Measurements from ENCODE around the gene GDF15.
A peak's percentile ranks its signal among the peaks of the same experiment; 100 is the strongest.

GDF15 gene

DNA sequence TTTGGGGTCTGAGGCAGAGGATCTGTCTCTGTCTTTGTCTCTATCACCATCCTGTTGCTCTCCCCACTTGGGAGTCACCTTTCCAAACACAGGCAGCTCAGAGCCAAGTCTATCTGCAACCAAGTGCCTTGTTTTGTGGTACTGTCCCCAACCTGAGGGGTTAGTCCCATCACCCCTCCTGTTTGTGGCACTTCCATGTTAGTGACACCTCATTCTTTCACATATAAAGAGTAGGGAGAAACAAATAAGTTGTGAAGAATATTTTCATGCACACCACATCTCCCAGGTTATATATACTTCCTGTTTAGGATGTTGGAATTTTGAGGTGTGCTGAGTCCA lies 3.7 kb downstream of the GDF15 start (continued):
- TF ChIP-seq ZNF692 (tag by site-specific recombination; IDR thresholded peaks at IDR 0.05) (no peak), ZNF184 (tag by site-specific recombination; IDR thresholded peaks at IDR 0.05) (no peak), YY2 (tag by site-specific recombination; IDR thresholded peaks at IDR 0.05) (no peak), BCL6B (tag by site-specific recombination; IDR thresholded peaks at IDR 0.05) (no peak), ZNF514 (tag by site-specific recombination; IDR thresholded peaks at IDR 0.05) (no peak), ZNF560 (tag by site-specific recombination; IDR thresholded peaks at IDR 0.05; ENCODE audit: borderline replicate concordance) (no peak)

- TF ChIP-seq ZFP3 (tag by site-specific recombination; IDR thresholded peaks at IDR 0.05; ENCODE audit: low read depth): peak; percentile 98
- no peak for TF ChIP-seq ZNF701 (tag by site-specific recombination; IDR thresholded peaks at IDR 0.05)
- peak; percentile 83 for TF ChIP-seq ZNF623 (tag by site-specific recombination; IDR thresholded peaks at IDR 0.05)
- H3K4me1 ChIP-seq (ENCODE audit: control insufficient read depth, insufficient read depth, low read length): no peaks in the 10 kb centered on the region
- H3K27ac ChIP-seq (ENCODE audit: extremely low read depth, low read depth, low read length): no peak overlapping the region
- H3K36me3 ChIP-seq (ENCODE audit: control insufficient read depth in 2 of 2, insufficient read depth in 1 of 2, low read length in 2 of 2): no peaks in the 10 kb centered on the region
- CTCF ChIA-PET: interaction anchor here (0.8 to 5.6 kb wide), 8 partner anchors 10 to 111 kb away, joined by 3 to 68 read pairs (median 8); partner anchors contain the start of gene LRRC25
- POLR2A ChIA-PET: interaction anchor here (1.1 to 1.2 kb wide), 2 partner anchors 9 to 109 kb away, joined by 3 read pairs; partner anchors contain the start of gene JUND
- no peak overlapping the region for H3K4me3 ChIP-seq (ENCODE audit: low read depth, low read length)
- no peaks in the 10 kb centered on the region for H3K9me3 ChIP-seq (ENCODE audit: control insufficient read depth, insufficient read depth, low read depth, low read length)
Observed at GRCh38 chr19:18390065-18390907, 4.3 kb downstream of the GDF15 start.

DNA sequence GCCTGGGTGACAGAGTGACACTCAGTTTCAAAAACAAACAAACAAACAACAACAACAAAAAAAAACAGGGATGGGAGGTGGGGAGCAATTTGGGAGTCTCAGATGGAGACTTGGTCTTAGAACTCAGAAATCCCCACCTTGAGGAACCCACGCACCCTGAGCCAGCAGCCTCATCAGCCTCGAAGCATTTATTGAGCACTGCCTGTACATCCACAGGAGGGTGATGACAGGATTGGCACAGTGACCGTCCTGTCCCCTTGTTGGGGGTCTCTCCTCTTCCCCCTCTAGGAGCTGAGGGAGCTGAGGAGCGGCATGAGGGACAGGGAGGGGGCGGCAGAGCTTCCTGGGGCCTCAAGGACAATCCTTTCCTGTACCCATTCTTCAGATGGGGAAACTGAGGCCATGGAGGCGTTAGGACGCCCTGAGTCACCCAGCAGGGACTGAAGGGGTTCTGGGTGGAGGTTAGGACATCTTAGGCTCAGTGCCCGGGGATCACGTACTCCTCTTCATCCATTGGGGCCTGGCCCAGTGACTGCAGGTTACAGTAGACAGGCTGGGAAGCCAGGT lies 5.6 kb downstream of the GDF15 start:
- 0 out of 2 replicates have a peak, but pooled peaks have one; percentile 13 for TF ChIP-seq ZNF10 (tag by site-specific recombination; IDR thresholded peaks at IDR 0.05)
- no peak for TF ChIP-seq ZNF645 (tag by site-specific recombination; IDR thresholded peaks at IDR 0.05)
- H3K4me1 ChIP-seq (ENCODE audit: control insufficient read depth, insufficient read depth, low read length): no peaks in the 10 kb centered on the region
- H3K27ac ChIP-seq (ENCODE audit: extremely low read depth, low read depth, low read length): no peak overlapping the region
- H3K36me3 ChIP-seq (ENCODE audit: control insufficient read depth in 2 of 2, insufficient read depth in 1 of 2, low read length in 2 of 2): no peaks in the 10 kb centered on the region
- CTCF ChIA-PET: interaction anchor here (0.6 to 4.8 kb wide), 9 partner anchors 10 to 334 kb away, joined by 3 to 46 read pairs (median 4); no protein-coding TSS in a partner anchor
- POLR2A ChIA-PET: interaction anchor here (1.1 to 1.2 kb wide), 2 partner anchors 11 to 110 kb away, joined by 3 read pairs; partner anchors contain the start of gene JUND
- no peaks in the 10 kb centered on the region for H3K9me3 ChIP-seq (ENCODE audit: control insufficient read depth, insufficient read depth, low read depth, low read length)
- H3K4me3 ChIP-seq (ENCODE audit: low read depth, low read length): no peak overlapping the region

DNA sequence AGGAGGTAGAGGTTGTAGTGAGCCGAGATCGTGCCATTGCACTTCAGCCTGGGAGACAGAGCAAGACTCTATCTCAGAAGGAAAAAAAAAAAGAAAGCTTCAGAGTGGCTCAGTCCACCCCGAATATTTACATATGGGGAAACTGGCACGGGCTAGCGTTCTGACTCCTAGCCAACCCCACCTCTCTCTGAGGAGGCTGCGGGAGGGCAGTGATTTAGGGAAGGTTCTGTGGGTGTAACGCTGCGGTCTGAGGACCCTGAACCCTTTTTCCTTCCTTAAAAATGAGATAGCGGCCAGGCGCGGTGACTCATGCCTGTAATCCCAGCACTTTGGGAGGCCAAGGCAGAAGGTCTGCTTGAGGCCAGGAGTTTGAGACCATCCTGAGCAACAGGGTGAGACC lies 6.5 kb downstream of the GDF15 start:
- ChIA-PET CTCF (interaction anchor here (0.6 to 1.3 kb wide), 7 partner anchors 9 to 44 kb away, joined by 3 to 6 read pairs (median 4); no protein-coding TSS in a partner anchor), POLR2A (no interaction called here)
- TF ChIP-seq ZNF530 (tag by site-specific recombination; IDR thresholded peaks at IDR 0.05; ENCODE audit: low read depth) (no peak), ZFHX2 (tag by site-specific recombination; conservative IDR thresholded peaks at IDR 0.05) (0 out of 2 replicates have a peak, but pooled peaks have one; percentile 4), ZNF311 (tag by site-specific recombination; IDR thresholded peaks at IDR 0.05; ENCODE audit: borderline replicate concordance) (no peak), ZNF140 (tag by site-specific recombination; IDR thresholded peaks at IDR 0.05) (no peak), BCL11A (tag by site-specific recombination; IDR thresholded peaks at IDR 0.05; ENCODE audit: low read depth) (no peak), PRDM2 (tag by site-specific recombination; IDR thresholded peaks at IDR 0.05; ENCODE audit: borderline replicate concordance) (no peak), ZNF664 (tag by site-specific recombination; IDR thresholded peaks at IDR 0.05) (0 out of 2 replicates have a peak, but pooled peaks have one; percentile 26)

More for the DNA sequence above, 6.5 kb downstream of the GDF15 start:
- no peak overlapping the region for H3K4me3 ChIP-seq (ENCODE audit: low read depth, low read length)
- H3K36me3 ChIP-seq (ENCODE audit: control insufficient read depth in 2 of 2, insufficient read depth in 1 of 2, low read length in 2 of 2): no peaks in the 10 kb centered on the region
- no peaks in the 10 kb centered on the region for H3K4me1 ChIP-seq (ENCODE audit: control insufficient read depth, insufficient read depth, low read length)
- no peaks in the 10 kb centered on the region for H3K9me3 ChIP-seq (ENCODE audit: control insufficient read depth, insufficient read depth, low read depth, low read length)
- H3K27ac ChIP-seq (ENCODE audit: extremely low read depth, low read depth, low read length): no peak overlapping the region
